Testis (tissue), 3 donors: ENCODE data around the gene HEXA. TPM values are rescaled to one million over a fixed set of nuclear protein-coding genes. Genes with fewer than 3 reads are reported as not detected.

ENCODE experiments used
- DNase-seq: peaks from one replicate; pipeline ENCODE4 v3.0.0-alpha.2; 2019
- H3K27ac ChIP-seq, 2 donors: fragments of 200-600 bp; sonication (generic); one replicate each; pipeline ENCODE4 v1.5.1; 2019
- H3K27me3 ChIP-seq: fragments of 200-600 bp; sonication (generic); one replicate; pipeline ENCODE4 v1.5.1; 2019
- H3K36me3 ChIP-seq: fragments of 200-600 bp; sonication (generic); one replicate; pipeline ENCODE4 v1.5.1; 2017; ENCODE audit warnings: low read depth; ENCODE audit errors: missing control alignments
- H3K4me1 ChIP-seq: fragments of 200-600 bp; sonication (generic); one replicate; pipeline ENCODE4 v1.5.1; 2019
- H3K4me3 ChIP-seq, 2 donors: fragments of 200-600 bp; sonication (generic); one replicate each; pipeline ENCODE4 v1.5.1; 2017 to 2019
- H3K9me3 ChIP-seq: fragments of 200-600 bp; sonication (generic); one replicate; pipeline ENCODE4 v1.5.1; 2017
- CTCF ChIP-seq, 3 experiments: fragments of 450-650 bp in 2 of 3; fragments of 200-600 bp in 1 of 3; sonication (generic) in 1 of 3; IDR thresholded peaks; one replicate each; pipeline ENCODE4 v1.5.1; 2016 to 2019; ENCODE audit warnings: antibody characterized with exemption in 3 of 3, mild to moderate bottlenecking in 2 of 3, moderate library complexity in 1 of 3
- POLR2A ChIP-seq: fragments of 450-650 bp; IDR thresholded peaks from one replicate; pipeline ENCODE4 v1.6.1; 2017; ENCODE audit warnings: antibody characterized with exemption, mild to moderate bottlenecking, moderate library complexity
- WGBS, 2 donors: methylation state at CpG; one replicate each; pipeline ENCODE4 v1.1.5; 2018; 5-methylcytosine and 5-hydroxymethylcytosine counted together
- intact Hi-C: fragments of 100-400 bp; cut with DNase I; formaldehyde crosslinking; loops from one replicate; pipeline ENCODE4 v1.15.1; 2023; ENCODE audit warnings: low total_unique reads
- polyA plus RNA-seq: library from polyadenylated mRNA; stranded (reverse); fragments of 350-450 nt; fragmentation: Illumina TruSeq; extraction: RNeasy Lipid Tissue Mini Kit (QIAGEN cat#74804); gene quantifications from one replicate; pipeline ENCODE4 v1.2.3, GENCODE V29; 2014; ENCODE audit warnings: low read depth, low replicate concordance; ENCODE audit not compliant: insufficient read depth
- total RNA-seq, 2 donors: library from RNA; depleted of rRNA; stranded (reverse); fragments of >200 nt; gene quantifications; one replicate each; pipeline ENCODE4 v1.2.3, GENCODE V29; 2016

The HEXA gene
- total and polyA plus RNA-seq, 3 donors from 2014 or later, result 110 to 188 (median 129) TPM

- no peaks in the 10 kb centered on the region for H3K27me3 ChIP-seq
- H3K36me3 ChIP-seq, result no peaks in the 10 kb centered on the region
- H3K4me3 ChIP-seq, result no peak overlapping the region
- WGBS, 2 donors, result 90 to 97% methylated on average over 2 of the region's 2 CpGs
- H3K4me1 ChIP-seq, result no peaks in the 10 kb centered on the region
- H3K9me3 ChIP-seq, result no peaks in the 10 kb centered on the region
- no peak for DNase-seq
- H3K27ac ChIP-seq, result no peak overlapping the region
- intact Hi-C loops, result no loop called here
- no peak for TF ChIP-seq CTCF (IDR thresholded peaks at IDR 0.05)
- TF ChIP-seq POLR2A, result no peak
These were observed 61.9 kb downstream of the HEXA start for GRCh38 chr15:72313881-72314280.

GRCh38 chr15:72313448-72313840, 62.4 kb downstream of the HEXA start:
- Histone ChIP-seq H3K27ac (no peak overlapping the region), H3K9me3 (no peaks in the 10 kb centered on the region), H3K4me3 (no peak overlapping the region), H3K36me3 (no peaks in the 10 kb centered on the region), H3K27me3 (no peaks in the 10 kb centered on the region), H3K4me1 (no peaks in the 10 kb centered on the region)
- DNase-seq, result no peak
- WGBS, 2 donors, result 87 to 89% methylated on average over 2 of the region's 2 CpGs
- intact Hi-C loops, result no loop called here
- TF ChIP-seq CTCF (IDR thresholded peaks at IDR 0.05) (no peak), POLR2A (no peak)

- H3K36me3 ChIP-seq, result no peaks in the 10 kb centered on the region
- DNase-seq, result peak; percentile 79
- no peaks in the 10 kb centered on the region for H3K27me3 ChIP-seq
- no peaks in the 10 kb centered on the region for H3K9me3 ChIP-seq
- no peak overlapping the region for H3K27ac ChIP-seq
- intact Hi-C loops, result no loop called here
- H3K4me3 ChIP-seq, result no peak overlapping the region
- TF ChIP-seq CTCF (IDR thresholded peaks at IDR 0.05) (peak; percentile 26 to 62 (median 35)), POLR2A (no peak)
- 64 to 85% methylated on average over 2 of the region's 2 CpGs for WGBS, 2 donors
- H3K4me1 ChIP-seq, result no peaks in the 10 kb centered on the region
These were observed 63.0 kb downstream of the HEXA start for GRCh38 chr15:72312605-72313447.

- Histone ChIP-seq H3K4me1 (no peaks in the 10 kb centered on the region), H3K27ac (no peak overlapping the region), H3K9me3 (no peaks in the 10 kb centered on the region), H3K4me3 (no peak overlapping the region), H3K36me3 (no peaks in the 10 kb centered on the region), H3K27me3 (no peaks in the 10 kb centered on the region)
- WGBS, 2 donors, result 69 to 89% methylated on average over 5 of the region's 5 CpGs
- TF ChIP-seq CTCF (IDR thresholded peaks at IDR 0.05), result no peak
- TF ChIP-seq POLR2A, result no peak
- intact Hi-C loops, result no loop called here
- DNase-seq, result no peak
These were observed 68.8 kb downstream of the HEXA start for GRCh38 chr15:72307026-72307425.
